HUDEP-2 (cell line): ENCODE measurements around the gene DRAM1.
"Not testable (repeated sequence)": the region's sequence is repeated elsewhere in the genome, so short reads cannot be mapped to it uniquely, and the experiment has no call there.

ENCODE experiments used
- DNase-seq, 76 experiments: peaks; one replicate each; lab custom pipeline; 2025; ENCODE audit not compliant: unreplicated experiment in 76 of 76; lab: John Stamatoyannopoulos, UW

The DRAM1 gene

GRCh38 chr12:101858361-101858760 lies 19.0 kb upstream of the DRAM1 start:
- no peak for DNase-seq

- DNase-seq: no peak
Measured at GRCh38 chr12:101859664-101860607, 17.4 kb upstream of the DRAM1 start.

GRCh38 chr12:101861688-101862087 lies 15.7 kb upstream of the DRAM1 start:
- DNase-seq: not testable (repeated sequence)

- no peak for DNase-seq
Measured at GRCh38 chr12:101862245-101862644, 15.1 kb upstream of the DRAM1 start.

GRCh38 chr12:101863981-101864380 lies 13.4 kb upstream of the DRAM1 start:
- no peak for DNase-seq

- DNase-seq: no peak
Measured at GRCh38 chr12:101866615-101867373, 10.6 kb upstream of the DRAM1 start.

- DNase-seq: not testable (repeated sequence)
Measured at GRCh38 chr12:101867619-101868018, 9.8 kb upstream of the DRAM1 start.

- DNase-seq: no peak
Measured at GRCh38 chr12:101870925-101871324, 6.5 kb upstream of the DRAM1 start.

GRCh38 chr12:101875162-101875561 lies 2.2 kb upstream of the DRAM1 start:
- DNase-seq: no peak

GRCh38 chr12:101876322-101876860 lies 989 bp upstream of the DRAM1 start:
- no peak for DNase-seq

GRCh38 chr12:101877806-101878242 lies 444 bp downstream of the DRAM1 start:
- DNase-seq: peak in 14 of 76 experiments; percentile 7 to 65 (median 35)

GRCh38 chr12:101878243-101878821 lies 952 bp downstream of the DRAM1 start:
- DNase-seq: peak in 68 of 76 experiments; percentile 10 to 83 (median 42)

GRCh38 chr12:101880769-101881168 lies 3.4 kb downstream of the DRAM1 start:
- DNase-seq: no peak

- DNase-seq: no peak
Measured at GRCh38 chr12:101881228-101881627, 3.8 kb downstream of the DRAM1 start.

- DNase-seq: no peak
Measured at GRCh38 chr12:101884174-101884573, 6.8 kb downstream of the DRAM1 start.

- not testable (repeated sequence) for DNase-seq
Measured at GRCh38 chr12:101884781-101885340, 7.5 kb downstream of the DRAM1 start.

GRCh38 chr12:101885912-101886561 lies 8.7 kb downstream of the DRAM1 start:
- no peak for DNase-seq

GRCh38 chr12:101889211-101889752 lies 11.9 kb downstream of the DRAM1 start:
- DNase-seq: no peak

- peak in 23 of 76 experiments; percentile 2 to 33 (median 12) for DNase-seq
Measured at GRCh38 chr12:101891462-101891971, 14.1 kb downstream of the DRAM1 start.
